A673 (cell line): ENCODE data around the gene NUTM2A.
"Not testable (repeated sequence)": the region's sequence is repeated elsewhere in the genome, so short reads cannot be mapped to it uniquely, and the experiment has no call there.

Source experiments
- EZH2 ChIP-seq: fragments of 200-600 bp; sonication (generic); IDR thresholded peaks from 2 replicates; pipeline ENCODE4 v1.6.1; 2017; ENCODE audit warnings: borderline replicate concordance, low read depth, mild to moderate bottlenecking, mixed read lengths, antibody characterized with exemption, low read length; ENCODE audit not compliant: poor library complexity, severe bottlenecking
- TF ChIP-seq, protein P1 (sequence below): fragments of 300-800, 200-600 bp; sonication (generic); conservative IDR thresholded peaks from 2 replicates; pipeline ENCODE4 v1.5.1; 2017; ENCODE audit warnings: low read depth, mild to moderate bottlenecking, antibody characterized with exemption, low read length, moderate library complexity, mixed read lengths

DNA sequence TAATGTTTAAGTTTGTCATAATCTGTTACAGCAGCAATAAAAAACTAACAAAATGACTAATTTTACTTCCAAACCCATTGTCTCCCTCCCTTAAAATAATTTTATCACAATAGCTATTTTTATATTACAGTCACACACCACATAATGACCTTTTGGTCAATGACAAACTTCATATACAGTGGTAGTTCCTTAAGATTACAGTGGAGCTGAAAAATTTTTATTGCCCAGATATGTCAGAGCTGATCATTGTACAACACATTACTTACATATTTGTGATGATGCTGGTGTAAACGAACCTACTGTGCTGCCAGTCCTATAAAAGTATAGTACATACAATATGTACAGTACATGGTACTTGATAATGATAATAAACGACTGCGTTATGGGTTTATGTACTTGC lies 22.1 kb downstream of the NUTM2A start:
- TF ChIP-seq, protein P1, sequence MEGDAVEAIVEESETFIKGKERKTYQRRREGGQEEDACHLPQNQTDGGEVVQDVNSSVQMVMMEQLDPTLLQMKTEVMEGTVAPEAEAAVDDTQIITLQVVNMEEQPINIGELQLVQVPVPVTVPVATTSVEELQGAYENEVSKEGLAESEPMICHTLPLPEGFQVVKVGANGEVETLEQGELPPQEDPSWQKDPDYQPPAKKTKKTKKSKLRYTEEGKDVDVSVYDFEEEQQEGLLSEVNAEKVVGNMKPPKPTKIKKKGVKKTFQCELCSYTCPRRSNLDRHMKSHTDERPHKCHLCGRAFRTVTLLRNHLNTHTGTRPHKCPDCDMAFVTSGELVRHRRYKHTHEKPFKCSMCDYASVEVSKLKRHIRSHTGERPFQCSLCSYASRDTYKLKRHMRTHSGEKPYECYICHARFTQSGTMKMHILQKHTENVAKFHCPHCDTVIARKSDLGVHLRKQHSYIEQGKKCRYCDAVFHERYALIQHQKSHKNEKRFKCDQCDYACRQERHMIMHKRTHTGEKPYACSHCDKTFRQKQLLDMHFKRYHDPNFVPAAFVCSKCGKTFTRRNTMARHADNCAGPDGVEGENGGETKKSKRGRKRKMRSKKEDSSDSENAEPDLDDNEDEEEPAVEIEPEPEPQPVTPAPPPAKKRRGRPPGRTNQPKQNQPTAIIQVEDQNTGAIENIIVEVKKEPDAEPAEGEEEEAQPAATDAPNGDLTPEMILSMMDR, result not testable (repeated sequence)
- not testable (repeated sequence) for TF ChIP-seq EZH2
